Measurements from ENCODE around the gene METTL22.
"Not testable (repeated sequence)": the region's sequence is repeated elsewhere in the genome, so short reads cannot be mapped to it uniquely, and the experiment has no call there.

The METTL22 gene

DNA sequence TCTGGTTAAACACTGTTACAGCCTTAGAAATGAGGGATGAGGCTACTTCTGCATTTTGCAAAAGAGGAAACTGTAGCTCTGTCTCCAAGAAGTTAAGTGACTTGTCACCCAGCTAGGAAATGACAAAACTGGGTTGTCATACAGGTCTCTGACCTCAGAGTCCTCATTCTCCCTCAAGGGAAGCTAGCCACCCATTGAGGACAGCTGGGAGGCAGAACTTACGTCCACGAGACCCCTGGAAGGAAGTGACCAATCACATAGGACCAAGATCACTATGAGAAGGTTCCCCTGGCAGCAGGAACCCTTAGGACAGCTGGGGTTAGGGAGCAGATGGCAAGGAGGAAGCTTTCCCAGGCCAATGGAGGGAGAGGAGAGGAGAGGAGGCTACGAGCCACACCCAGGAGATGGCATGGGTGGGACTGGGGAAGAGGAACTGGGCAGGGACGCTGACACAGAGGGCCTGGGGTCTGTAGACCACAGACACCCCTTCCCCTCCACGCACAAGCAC is 11.2 kb downstream of the METTL22 start:
- no peak for DNase-seq (ENCODE audit: low read depth)

DNA sequence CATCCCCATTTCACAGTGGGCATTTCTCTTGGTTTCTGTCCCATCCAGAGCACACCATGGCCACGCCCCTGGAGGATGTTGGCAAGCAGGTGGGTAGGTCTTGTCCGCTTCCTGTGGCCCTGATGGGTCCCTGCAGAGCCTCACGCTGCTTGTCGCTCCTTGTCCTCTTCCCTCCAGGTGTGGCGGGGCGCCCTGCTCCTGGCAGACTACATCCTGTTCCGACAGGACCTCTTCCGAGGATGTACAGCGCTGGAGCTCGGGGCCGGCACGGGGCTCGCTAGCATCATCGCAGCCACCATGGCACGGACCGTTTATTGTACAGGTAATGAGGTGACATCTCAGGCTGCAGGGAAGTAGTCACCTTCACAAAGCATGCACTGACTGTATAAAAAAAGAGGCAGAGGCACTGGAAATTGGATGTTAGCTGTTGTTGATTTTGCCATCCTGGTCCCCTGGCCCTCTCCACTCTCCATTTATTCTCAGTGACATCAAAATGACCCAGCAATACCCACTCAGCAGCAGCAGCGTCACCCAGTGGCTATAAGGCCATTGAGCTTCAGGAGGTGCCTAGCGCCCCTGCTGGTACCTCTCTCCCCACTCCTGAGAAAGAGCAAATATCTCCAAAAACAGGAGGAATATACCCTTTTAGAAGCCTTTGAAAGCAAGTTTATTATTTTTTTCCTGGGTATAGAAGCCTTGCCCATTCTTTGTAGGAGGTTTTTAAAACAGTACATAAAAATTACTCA is 13.7 kb downstream of the METTL22 start:
- DNase-seq (ENCODE audit: low read depth) = no peak

DNA sequence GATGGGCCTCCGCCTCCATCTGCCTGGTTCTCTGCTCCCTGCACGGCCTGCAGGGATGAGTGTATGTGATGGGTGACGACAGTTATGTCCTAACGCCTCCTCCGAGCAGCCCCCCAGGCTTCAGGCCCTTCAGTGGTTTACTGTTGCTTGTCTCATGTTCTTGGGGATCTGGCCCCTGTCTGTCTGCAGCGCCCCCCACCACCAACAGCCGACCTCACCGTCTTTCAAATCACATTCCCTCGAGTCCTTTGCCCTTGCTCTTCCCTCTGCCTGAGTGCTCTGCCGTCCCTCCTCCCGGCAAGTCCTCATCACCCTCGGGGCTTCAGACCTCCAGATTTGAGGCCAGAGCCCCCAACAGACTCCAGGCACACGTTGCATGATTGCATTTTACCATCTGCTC is 18.2 kb downstream of the METTL22 start:
- DNase-seq (ENCODE audit: low read depth) = no peak

DNA sequence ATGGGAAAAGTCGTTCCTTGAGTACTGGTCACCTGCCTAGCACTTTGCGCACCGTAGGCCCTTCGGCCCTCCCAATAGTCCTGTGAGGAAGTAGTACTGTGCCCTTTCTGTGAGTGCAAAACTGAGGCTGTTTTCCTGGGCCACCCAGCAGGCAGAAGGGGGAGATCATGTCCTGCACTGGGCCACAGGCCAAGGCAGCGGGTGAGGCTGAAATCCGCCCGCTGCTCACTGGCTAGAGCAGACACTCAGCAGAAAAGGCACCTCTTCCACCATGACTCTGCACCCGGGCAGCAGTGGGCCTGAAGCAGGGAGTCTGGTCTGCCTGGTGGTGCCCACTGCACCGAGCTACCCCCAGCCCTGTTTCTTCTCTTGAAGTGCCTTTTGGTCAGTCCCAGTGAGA is 20.2 kb downstream of the METTL22 start:
- DNase-seq (ENCODE audit: low read depth) = no peak

DNA sequence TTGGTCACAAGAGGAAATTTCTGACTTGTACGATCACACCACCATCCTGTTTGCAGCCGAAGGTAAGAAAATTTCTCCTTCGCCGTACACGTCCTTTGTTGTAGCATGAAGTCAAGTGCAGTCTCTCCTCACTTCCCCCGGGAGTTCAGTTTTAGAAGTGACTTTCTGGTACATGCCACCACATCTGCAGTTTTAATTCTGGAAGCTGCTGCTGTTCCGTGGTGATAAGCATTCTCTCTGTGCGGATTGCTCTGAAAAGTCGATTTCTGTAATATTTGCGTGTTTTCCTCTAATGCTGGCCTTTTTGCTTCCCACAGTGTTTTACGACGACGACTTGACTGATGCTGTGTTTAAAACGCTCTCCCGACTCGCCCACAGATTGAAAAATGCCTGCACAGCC is 20.6 kb downstream of the METTL22 start:
- DNase-seq (ENCODE audit: low read depth) = no peak

DNA sequence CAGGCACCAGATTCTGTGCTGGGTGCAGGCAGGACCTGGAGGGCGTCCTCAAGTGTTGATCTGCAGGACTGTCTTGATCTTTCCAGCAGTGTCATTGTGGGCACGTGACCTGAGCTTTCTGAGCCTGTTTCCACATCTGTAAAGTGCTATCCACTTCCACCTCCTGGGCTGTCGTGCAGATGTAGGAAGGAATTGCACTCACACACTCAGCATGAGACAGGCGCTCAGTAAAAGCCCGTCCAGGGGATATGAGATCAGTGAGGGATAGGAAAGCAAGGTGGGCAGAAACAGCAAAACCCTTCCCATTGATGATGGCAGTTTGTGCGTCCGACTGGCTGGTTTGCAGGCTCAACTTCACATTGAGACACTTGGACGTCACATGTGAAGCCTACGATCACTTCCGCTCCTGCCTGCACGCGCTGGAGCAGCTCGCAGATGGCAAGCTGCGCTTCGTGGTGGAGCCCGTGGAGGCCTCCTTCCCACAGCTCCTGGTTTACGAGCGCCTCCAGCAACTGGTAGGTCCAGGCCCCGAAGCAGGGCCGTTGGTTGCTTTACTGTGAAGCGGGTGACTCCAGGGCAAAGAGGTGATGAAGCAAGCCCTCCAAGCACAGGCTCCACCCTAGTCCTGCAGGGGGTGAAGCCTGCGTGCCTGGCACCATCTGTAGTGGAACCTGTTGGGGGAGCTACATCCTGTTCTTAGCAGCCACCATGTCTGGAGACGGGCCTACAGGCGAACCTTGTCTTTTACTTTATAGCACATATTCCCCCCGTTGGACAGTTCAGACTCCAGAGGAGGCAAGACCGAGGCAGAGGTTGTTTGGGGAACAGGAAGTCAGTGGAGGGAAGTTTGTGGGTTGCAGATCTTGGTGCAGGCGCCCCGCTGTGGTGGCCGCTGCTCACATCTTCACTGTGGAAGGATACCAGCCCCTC is 23.0 kb downstream of the METTL22 start:
- DNase-seq (ENCODE audit: low read depth) = no peak

DNA sequence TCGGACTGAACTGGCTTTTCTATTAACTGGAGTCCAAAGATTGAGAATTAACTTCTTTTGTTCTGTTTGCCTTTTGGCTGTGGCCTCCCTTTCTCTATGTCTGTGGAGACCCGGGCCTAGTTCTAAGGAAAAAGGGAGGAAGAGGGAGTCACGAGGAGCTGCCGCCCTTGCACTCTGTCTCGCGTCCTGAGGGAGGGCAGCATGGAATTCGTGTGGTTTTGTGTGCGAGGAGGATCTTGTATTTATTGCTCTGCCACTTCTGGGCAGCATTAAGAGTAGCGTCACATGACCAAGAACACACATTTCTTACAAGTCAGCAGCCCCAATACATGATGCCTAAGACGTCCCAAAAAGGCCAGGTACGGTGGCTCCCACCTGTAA is 23.6 kb downstream of the METTL22 start:
- DNase-seq (ENCODE audit: low read depth) = no peak

DNA sequence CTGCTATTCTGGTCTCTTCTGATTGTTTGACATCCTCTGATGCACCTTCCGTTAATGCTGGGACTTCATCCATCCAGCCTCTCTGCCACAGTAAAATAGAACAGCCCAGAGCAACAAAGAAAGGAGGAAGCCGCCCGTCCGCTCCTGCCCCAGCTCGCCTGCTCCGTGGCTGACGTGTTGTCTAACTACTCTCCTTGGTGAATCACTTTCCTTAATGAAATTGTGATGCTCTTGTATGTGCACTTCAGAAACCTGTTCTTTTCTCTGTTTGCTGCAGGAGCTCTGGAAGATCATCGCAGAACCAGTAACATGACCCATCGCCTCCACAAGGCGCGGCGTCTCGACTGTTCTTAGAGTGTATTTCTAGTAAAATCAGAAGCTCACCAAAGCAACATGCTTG is 24.3 kb downstream of the METTL22 start:
- DNase-seq (ENCODE audit: low read depth) = no peak

DNA sequence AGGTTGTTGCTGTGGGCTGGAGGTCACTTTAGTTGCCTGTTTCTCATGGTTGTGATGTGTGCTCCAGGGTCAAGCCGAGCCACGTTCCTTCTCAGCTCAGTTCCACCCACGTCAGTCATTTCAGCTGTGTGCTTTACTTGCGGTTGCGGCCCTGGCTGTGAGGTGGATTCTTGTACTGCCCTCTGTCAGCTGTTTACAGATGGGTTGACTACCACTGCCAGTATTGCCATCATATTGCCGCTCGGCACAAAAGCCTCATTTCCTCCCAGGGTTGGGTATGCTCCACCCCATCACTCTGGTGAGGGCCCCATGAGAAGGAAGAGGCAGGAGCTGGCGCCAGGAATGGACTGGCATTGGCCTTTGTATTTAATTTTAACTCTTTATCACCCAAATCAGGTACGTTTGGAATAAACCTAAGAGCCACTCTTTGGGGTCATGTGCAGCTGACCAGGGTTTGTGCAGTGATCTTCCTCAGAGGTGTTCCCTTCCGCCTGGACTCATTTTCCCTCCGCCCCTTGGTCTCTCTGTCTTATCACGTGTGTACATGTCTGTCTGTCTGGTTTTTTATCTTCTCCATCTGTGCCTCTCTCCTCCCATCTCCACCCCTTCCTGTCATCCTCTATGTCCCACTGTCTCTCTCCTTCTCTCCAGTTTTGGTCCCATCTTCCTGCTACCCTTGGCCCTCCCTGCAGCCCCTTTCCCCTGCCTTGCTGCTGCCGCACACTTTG is 25.0 kb downstream of the METTL22 start:
- DNase-seq (ENCODE audit: low read depth) = no peak

DNA sequence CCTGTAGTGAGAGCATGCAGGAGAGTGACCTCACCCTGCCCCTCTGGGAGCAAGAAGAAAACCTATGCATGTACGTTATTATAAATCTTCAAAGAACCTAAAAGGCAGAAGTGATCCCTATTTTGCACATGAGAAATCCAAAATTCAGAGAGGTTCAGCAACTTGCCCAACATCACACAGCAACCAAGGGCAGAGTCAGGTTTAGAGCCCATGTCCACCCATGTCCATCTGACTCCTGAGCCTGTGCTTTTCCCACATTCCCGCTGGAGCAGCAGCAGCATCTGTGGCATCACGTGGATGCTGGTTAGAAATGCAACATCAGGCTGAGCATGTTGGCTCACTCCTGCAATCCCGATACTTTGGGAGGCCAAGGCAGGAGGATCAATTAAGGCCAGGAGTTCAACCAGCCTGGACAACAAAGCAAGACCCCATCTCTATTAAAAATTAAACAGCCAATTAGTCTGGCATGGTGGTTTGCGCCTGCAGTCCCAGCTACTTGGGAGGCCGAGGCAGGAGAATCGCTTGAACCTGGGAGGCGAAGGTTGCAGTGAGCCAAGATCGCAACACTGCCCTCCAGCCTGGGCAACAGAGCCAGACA is 26.3 kb downstream of the METTL22 start:
- no peak for DNase-seq (ENCODE audit: low read depth)

DNA sequence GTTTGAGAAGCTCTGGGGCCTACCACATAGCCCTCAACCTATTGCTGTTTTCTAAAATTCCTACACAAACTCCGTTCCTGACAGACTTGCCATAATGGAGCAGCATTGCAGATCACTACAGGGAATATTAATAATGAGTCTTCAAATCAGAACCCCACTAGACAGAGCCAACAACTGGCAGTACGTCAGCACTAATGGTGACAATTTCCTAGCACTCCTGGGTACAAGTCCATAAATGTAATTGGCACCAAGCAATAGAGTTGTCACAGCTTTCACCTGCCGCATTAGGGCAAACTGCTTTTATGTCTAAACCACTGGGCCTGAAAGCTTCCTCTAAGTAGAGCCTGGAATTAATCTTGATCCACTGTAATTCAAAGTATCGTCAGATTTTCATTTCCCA is 27.4 kb downstream of the METTL22 start:
- DNase-seq (ENCODE audit: low read depth) = no peak

DNA sequence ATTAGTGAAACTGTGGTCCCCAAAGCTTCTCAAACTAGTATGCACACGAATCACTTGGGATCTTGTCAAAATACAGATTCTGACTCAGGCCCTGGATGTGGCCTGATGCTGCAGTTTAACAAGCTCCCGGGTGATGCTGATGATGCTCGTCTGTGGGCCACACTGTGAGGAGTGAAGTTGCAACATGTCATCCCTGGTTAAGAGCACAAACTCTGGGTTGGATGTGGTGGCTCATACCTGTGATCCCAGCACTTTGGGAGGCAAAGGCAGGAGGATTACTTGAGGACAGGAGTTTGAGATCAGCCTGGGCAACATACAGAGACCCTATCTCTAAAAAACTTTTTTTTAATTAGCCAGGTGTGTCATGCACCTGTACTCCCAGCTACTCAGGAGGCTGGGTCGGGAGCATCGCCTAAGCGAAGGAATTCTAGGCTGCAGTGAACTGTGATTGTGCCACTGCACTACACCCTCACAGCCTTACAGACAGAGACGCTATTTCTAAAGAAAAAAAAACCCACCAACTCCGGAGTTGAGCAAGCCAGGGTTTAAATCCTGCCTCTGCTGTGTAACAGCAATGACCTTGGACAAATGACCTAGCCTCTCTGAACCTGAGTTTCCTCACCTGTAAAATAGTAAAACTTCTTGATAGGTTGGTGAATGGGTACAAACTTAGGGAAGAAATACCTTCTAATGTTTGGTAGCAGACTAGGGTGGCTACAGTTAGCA is 28.5 kb downstream of the METTL22 start:
- no peak for DNase-seq (ENCODE audit: low read depth)

DNA sequence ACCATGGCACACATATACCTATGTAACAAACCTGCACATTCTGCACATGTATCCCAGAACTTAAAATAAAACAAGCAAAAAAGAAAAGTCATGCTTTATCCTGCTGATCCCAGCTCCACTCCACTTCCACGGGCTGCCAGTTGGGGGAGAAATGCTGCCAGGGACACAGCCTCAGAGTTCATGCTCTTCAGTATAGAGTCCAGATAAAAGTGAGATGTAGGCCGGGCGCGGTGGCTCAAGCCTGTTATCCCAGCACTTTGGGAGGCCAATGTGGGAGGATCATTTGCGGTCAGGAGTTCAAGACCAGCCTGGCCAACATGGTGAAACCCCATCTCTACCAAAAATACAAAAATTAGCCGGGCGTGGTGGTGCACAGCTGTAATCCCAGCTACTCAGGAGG is 30.5 kb downstream of the METTL22 start:
- not testable (repeated sequence) for DNase-seq (ENCODE audit: low read depth)

DNA sequence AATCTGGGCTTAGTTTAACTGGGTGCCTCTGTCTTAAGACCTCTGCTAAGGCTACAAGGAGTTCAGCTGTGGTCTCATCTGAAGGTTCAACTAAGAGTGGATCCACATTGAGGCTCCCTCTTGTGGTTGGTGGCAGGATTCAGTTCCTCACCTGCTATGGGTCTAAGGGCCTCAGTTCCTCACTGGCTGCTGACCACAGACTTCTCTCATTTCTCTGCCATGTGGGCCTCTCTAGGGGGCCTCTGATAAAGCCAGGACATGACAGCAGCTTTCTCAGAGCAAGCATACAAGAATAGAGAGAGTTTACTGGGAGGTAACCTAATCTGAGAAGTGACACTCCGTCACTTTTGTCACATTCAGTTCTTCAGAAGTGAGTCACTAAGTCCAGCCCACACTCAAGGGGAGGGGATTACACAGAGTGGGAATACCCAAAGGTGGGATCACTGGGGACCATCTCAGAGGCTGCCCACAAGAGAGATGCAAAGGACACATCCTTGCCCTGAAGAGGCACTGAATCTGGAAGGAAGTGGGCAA is 33.8 kb downstream of the METTL22 start:
- DNase-seq (ENCODE audit: low read depth) = no peak

DNA sequence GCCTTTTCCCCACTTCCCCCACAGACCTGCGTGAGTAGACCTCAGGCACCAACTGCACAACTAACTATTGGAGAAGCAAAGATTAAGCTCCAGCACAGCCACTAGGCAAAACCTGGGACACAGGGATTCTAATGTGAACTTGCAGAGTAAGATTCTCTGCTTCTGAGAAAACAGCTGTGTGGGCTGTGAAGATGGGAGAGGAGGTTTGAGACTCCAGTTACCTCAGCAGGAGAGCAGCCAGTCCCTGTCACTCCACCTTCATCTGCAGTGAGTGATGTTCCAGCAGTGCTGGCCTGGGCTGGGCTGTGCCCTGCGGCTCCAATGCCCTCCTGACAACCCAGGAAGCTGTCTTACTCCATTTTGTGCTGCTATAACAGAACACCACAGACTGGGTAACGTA is 34.9 kb downstream of the METTL22 start:
- no peak for DNase-seq (ENCODE audit: low read depth)

DNA sequence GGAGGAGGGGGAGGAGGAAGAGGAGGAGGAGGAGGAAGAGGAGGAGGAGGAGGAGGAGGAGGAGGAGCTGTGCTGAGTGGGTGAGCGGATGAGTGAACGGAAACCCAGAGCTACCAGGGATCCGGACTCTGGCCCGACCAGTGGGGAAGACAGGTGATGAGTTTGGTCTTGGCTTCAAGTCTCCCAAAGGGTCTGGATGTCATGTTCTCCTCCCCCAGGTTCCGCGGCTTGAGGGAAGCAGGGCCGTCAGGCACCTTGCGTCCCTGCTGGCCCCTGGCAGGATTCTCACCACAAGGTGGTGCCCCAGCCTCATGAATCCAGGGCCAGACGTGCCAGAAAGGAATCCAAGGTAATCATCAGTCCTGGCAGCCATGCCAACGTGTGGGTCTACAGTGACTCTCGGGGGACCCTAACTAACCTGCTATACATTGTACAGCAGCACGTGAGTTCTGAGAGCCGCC is 39.4 kb downstream of the METTL22 start:
- DNase-seq (ENCODE audit: low read depth) = no peak

DNA sequence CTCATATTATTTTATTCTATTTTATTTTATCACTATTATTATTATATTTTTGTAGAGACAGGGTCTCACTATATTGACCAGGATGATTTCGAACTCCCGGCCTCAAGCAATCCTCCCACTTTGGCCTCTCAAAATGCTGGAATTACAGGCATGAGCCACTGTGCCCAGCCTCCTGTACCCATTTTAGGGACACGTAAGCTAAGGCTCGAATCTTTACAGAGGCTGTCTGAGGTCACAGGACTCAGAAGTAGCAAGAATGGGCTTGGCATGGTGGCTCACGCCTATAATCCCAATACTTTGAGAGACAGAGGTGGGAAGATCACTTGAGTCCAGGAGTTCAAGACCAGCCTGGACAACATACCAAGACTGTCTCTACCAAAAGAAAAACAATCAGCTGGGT is 40.2 kb downstream of the METTL22 start:
- no peak for DNase-seq (ENCODE audit: low read depth)

DNA sequence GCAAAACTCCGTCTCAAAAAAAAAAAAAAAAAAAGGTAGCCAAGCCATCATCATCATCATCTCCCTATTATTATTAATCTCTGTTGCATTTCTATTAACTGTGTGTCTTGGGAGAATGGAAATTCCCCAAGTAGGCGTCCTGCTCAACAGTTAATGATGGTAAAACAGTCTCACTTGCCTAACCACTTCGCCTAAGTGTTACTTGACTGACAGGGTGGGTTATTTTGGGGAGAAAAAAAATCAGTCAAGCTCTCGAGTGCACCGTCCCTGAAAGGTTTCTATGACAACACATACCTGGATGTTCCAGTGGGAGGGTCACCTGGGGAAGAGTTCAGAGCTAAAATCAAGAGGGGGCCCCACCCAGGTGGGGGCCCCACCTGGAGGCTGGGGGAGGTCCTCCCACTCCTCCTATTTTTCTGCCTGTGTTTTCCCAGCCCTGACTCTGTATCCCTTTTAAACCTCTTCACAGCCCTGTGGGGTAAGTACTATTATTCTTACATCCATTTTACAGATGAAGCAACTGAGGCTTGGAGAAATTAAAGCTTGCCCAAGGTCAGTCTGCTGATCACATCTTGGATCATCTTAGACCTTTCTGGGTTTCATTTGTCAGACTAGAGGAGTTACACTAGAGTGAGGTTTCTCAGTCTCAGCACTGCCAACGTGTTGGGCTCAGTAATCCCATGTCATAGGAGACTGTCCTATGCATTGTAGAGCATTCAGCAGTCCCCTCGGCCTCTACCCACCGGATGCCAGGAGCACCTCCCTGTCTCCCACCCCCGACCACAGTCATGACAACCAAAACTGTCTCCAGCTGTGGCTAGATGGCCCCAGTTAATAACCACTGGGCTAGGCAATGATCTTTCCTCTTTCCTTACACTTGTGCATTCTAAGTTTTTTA is 41.9 kb downstream of the METTL22 start:
- DNase-seq (ENCODE audit: low read depth) = no peak

DNA sequence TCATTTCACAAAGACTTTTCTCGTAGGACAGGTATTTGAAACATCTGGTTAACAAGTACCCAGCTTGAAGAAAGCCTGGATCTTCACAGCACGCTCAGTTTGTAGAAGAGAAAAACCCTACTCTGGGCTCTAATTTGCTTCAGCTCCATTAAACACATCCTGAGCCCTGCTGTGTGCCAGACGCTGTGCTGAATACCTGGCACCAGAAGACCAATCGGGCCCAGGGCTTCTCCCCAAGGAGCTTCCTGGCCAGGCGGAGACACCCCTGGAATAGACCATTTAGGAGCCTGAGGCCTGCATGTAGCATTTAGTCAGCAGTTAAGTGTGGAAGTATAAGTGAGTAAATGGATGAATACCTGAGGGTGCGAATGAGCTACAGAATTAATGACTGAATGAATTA is 44.0 kb downstream of the METTL22 start:
- DNase-seq (ENCODE audit: low read depth) = no peak

DNA sequence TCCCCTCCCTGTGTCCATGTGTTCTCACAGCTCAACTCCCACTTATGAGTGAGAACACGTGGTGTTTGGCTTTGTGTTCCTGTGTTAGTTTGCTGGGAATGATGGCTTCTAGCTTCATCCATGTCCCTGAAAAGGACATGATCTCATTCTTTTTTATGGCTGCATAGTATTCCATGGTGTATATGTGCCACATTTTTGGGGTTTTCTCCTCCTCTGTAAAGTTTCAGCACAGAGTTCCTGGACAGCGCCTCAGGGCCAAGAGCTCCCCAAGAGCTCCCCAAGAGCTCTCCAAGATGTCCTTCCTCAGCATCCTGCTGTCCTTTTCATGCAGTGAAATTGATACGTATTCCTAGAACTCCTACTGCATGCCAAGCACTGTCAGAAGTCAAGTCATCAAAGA is 46.0 kb downstream of the METTL22 start:
- DNase-seq (ENCODE audit: low read depth) = no peak
